Inflammatory macrophage treated with lipopolysaccharide for 1 hour (primary cell): ENCODE data around the gene PADI1.

Experiments
- DNase-seq, 2 donors: peaks; one replicate each; pipeline ENCODE4 v3.0.0-alpha.2; 2020 to 2022

Gene PADI1, protein sequence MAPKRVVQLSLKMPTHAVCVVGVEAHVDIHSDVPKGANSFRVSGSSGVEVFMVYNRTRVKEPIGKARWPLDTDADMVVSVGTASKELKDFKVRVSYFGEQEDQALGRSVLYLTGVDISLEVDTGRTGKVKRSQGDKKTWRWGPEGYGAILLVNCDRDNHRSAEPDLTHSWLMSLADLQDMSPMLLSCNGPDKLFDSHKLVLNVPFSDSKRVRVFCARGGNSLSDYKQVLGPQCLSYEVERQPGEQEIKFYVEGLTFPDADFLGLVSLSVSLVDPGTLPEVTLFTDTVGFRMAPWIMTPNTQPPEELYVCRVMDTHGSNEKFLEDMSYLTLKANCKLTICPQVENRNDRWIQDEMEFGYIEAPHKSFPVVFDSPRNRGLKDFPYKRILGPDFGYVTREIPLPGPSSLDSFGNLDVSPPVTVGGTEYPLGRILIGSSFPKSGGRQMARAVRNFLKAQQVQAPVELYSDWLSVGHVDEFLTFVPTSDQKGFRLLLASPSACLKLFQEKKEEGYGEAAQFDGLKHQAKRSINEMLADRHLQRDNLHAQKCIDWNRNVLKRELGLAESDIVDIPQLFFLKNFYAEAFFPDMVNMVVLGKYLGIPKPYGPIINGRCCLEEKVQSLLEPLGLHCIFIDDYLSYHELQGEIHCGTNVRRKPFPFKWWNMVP

DNA sequence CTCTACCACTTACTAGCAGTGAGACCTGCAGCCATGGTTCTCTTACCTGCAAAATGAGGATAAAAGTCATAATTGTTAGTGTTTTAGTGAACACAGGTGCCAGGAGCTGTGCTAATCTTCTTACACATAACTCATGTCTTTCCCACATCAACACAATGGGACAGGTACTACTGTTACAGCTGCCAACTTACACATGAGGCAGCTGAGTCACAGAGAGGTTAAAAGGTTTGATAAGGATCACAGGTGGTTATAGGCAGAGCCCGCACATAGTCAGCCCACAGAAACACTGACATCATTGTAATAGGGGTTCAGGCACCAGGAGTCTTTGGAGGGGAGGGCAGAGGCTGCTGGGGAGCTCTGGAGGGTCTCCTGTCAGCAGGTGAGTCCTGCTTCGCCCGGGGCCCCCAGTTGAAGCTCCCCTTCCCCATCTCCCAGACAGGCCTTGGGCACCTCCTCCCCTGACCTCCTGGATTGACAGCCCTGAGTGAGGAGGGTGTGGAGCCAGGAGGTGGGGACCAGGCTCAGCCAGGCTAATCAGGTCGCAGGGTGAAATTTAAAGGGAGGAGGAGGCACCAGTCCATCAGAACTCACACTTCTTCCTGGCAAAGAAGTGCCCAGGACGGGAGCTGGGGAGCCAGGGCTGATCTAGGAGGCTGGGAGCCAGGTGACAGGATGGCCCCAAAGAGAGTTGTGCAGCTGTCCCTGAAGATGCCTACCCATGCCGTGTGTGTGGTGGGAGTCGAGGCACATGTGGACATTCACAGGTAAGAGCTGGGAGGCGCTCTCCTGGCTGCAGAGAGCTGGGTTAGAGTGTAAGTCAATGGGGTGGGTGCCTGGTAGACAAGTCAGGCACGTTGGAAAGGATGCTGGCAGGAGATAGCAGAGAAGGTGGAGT, at the start of gene PADI1:
TSS of gene PADI1 (plus strand) at position 583 of the 895 bp plus-strand sequence. CDS start at position 673, 90 bp downstream.
- DNase-seq: no peak

DNA sequence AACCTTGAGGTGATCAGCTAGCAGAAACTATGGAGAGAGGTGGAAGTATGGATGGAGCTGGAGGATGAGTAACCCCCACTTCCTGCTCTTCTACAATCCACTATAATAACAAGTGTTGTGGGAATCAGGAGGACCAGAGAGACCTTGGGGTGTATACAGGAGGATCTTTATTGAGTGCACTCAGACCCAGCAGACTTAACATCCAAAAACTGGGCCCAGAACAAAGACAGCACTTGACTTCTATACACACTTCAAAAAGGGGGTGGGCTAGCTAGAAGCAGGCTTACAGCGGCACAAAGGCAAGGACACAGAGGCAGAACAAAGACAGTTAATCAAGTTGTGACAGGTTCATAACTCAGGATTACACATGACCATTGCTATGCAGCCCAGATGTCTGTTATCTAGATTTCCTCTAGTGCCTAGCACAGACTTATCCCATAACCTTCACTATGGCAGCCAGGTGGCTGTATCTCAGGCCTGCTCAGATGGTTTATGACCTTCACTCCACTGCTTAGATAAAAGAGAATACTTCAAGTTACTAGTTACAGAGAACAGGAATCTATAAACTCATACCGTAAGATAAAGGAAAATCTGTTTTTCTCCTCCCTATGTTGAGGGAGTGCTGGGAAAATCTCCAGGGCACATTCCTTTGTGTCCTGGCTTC, 49.5 kb upstream of the PADI1 start:
- DNase-seq: no peak

DNA sequence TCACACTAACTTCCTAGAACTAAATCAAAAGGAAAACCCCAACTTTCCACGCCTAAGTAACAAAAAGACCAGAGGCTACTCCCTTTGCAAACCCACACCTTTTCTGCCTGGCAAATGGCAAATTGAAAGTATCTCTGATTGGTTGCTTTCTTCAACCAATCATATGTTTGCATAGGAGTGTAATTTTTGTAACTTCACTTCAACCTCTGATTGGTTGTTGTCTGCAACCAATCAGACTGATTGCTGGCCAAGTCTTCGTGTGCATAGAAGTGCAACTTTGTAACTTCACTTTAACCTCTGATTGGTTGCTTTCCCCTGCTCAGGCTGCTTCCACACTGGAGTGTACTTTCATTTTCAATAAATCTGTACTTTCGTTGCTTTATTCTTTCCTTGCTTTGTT, 48.8 kb upstream of the PADI1 start:
- DNase-seq: no peak

DNA sequence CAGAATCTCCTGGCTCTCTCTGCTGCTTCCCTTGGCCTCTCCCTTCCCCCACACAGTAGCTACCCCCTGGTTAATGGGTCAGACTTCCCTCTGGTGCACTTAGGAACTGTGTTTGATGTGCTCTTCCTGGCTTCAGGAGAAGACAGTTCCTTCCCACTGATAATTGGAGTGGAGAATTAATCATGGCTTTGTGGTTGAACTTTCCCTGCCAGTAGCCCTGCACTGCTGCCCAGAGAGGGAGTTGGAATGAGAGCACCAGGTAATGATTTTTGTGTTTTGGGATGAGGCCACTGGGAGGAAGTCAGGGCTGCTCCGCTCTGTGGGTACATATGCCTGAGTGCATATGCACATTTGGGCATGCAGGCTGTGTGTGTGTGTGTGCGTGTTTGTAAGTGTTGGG, 46.0 kb upstream of the PADI1 start:
- no peak for DNase-seq

DNA sequence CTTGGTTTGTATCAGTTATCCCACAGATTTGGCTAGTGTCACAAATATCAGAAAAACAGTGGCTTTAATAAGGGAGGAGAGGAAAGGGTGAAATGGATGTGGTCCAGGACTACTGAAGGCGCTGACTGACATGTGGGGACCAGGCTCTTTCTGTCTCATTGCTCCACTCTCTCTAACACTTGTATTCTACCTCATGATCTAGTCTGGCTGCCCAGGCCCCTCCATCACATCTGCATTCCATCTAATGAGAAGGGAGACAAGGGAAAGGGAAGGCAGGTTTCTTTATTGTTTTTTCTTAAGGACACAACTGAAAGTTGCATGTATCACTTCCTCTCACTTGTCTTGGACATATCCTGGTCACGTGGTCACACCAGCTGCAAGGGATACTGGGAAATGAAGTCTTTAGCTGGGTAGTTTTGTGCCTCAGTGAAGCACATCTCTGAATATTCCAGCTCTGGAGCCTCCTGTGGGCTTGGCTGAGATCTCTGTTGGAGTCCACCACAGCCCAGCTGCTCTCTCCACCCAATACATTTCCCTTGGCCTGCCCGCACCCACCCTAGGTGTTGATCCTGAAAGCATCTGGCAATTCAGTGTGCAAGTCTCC, 43.7 kb upstream of the PADI1 start:
- peak; percentile 41 to 42 for DNase-seq

DNA sequence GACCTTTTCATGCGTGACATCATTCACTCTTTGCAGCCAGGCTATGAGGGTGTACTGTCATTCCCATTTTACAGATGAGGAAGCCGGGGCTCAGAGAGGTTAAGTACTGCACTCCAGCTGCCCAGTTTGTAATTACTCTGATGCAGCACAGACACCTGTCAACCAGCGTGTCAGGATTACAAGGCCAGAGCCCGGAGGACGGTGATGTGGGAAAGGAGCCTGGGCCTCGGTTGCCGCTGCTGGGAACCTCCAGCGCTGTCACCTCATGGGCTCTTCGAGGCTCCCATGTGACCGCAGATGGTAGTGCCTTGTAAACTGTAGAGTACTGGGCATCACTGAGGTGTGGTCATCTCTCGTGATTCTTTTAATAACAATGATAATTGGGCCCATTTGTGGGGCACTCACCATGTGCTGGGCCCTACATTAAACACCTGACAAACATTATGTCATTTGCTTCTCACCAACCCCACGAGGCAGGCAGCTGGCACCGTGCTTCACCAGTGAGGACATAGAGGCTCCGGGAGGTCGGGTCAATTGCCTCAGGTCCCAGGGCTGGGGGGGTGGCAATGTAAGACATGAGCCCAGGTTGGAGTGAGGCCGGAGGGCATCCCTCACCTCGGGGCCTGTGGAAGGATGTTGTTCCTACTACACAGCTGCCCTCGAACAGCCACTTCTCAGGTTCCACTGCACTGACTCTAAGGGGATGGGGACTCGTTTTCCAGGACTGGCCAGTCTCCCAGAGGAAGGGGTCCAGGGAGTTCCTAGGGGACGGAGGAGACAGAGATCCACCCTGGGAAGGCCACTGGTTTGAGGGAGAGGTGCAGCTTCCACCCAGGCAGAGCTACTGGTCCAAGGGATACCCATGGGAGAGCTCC, 42.8 kb upstream of the PADI1 start:
- DNase-seq: no peak

DNA sequence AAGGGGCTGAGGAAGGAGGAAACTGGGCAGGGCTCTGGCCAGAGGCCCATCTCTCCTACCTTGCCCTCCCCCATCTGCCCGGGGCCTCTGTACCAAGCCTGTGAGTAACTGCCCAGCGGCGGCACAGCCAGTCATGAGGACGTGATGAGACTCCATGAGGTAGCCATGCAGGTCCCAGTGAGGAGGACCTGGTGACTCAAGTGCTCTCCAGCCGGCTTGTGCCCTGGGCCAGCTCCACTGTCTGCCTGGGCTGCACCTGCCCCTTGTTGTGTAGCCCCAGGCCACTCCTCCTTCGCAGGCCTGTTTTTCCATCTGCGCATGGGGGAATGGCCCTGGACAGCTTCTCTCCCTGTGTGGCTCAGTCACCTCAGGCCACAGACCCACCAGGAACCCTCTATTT, 42.0 kb upstream of the PADI1 start:
- DNase-seq: no peak

DNA sequence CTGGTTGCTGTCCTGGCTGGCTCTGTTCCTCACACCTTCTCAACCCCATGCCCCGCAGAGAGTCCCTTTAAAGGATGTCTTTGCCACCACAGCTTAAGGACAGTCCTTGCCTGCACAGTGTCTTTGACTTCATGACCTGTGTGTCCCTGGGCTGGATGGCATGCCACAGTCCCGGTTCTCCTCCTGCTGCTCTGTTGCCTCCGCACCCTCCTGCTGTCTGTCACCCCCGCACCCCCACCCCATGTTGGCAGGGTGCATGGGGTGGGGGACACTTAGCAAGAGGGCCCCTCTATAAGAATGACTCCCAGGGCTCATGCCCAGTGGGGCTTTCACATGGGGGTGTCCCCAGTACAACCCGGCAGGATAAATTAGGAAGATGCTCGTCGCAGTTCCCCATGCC, 41.6 kb upstream of the PADI1 start:
- no peak for DNase-seq

DNA sequence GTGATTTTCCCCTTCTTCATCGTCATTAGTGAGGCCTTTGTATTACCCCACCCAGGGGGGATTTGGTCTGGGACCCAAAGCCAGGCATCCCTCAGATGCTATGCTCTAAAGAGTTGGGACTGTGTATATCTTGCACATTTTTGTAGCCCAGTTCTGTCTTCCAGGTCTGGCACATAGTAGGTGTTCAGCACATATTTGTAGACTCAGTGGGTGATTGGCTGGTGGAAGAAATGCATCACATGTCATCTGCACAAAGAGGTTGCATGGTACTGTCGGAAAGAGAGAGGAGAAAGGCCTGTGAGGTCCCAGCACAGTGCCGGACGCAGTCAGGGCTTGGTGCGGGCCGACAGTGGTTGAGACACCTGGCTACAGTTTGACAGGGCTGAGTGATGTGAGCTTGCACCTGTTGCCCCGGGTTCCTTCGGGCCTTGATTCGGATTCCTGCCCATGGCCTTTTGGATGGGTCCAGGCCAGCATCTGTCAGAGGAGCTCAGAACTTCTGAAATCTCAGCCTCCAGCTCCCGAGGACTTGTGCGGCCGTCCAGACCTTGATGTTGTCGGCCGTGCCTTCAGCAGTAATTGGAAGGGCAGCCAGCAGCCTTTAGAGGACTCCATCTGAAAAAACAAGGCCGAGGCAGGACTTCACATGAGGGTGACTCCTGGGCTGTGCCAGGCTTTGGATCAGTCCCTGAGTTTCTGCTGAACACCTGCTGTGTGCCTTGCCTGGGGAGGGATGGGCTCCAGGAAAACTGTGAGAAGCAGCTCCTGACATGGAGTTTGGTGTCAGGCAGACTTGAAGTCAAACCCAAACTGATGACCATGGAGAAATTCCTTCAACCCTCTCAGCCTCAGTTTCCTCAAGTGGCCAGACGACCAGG, 40.9 kb upstream of the PADI1 start:
- no peak for DNase-seq

DNA sequence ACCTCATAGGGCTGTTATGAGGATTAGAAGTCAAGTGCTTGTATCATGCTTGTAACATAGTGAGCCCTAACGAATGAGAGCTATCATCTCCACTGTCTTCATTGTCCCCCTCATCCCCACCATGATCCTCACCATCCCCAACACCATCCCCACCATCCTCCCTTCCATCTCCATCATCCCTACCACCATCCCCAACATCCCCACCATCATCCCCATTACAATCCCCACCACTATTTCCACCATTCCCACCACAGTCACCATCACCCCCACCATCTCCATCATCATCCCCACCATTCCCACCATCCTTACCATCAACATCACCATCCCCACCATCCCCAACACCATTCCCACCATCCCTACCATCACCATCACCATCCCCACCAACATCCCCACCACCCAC, 39.1 kb upstream of the PADI1 start:
- no peak for DNase-seq

DNA sequence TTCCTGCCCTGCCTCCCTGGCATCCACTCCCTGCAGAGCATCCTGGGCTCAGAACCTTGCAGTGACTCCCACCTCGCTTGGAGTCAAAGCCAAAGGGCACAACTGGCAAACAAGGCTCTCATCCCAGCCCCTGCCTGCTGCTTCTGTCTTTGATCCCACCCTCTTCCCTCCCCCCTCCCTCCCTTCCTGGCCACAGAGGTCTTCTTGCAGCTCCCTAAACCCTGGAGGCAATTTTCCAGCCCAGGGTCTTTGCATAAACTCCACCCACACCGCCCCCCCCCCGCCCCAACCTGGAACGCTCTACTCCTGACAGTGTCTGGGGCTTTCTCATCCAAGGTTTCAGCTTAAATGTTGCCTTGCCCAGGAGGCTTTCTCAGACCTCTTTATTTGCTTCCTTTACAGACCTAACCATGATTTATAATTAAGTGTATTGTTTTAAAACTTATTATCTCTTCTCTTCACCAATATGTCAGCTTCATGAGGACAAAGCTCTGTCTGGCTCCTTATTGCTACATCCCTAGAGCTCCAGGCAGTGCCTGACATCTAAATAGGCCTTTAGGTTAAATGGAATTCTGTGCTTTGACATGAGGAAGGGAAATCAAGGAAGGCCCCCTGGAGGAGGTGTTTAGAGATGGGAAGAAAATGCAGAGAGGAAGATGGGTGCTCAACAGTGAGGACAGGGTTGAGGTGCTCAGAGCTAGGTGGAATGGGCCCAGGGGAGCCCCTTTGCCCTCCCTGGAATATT, 37.7 kb upstream of the PADI1 start:
- DNase-seq: no peak

DNA sequence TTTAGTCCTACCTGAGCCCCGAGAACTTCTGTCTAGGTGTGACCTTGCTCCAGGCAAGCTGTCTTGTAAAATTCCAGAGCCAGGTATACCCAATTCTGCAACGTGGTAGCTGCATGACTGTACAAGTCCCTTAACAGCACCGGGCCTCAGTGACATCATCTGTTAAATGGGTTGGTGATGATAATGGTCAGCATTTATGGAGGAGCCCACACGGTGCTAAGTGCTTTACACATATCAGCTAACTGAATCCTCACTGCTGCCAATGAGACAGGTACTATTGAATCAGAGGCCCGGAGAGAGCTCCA, 37.2 kb upstream of the PADI1 start:
- no peak for DNase-seq

DNA sequence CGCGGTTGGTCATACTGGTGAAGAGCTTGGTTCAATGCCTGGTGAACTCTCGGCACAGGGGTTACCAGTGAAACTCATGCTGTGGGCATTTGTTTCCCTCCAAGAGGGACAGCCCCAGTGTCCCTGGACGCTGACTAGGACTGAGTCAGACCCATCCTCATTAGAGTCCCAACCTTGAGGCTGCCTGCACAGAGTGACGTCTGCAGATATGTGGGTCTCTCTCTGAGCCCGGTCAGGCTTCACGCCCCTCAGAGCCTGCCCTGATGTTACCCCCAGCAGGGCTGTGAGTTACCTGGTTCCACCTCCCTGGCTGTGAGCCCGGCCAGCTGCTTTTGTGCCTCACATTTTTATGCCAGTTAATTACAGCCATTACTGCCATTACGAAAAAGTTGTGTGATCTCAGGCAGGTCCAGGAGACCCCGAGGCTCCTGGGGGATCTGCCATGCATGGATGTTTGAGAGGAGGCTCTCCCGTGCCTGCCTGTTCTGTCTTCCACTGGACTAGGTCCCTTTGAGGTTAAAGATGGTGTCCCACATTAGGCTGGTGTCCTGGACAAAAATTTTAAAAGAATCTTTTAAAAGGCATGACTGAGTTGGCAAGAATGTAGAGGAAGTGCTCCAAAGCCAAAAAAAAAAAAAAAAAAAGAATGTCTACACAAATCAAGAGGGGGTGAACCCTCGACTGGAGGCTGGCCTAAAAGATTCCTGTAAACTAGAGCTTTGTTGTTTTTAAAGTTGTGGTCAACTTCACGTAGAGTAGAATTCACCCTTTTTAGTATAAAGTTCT, 36.6 kb upstream of the PADI1 start:
- no peak for DNase-seq

DNA sequence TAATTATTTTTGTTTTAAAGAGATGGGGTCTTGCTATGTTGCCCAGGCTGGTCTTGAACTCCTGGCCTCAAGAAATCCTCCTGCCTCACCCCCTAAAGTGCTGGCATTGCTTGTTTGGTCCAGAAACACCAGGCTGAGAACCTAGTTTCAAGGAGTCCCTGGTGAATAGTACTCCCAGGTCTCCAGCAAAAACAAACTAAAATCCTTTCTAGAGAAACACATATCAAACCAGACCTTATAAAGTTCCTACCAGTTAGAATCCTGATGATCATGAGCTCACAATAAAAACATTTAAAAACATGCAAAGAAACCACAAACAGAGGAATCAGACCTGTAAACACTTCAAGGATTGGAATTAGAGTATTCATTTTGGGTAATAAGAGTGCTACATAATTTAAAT, 34.4 kb upstream of the PADI1 start:
- no peak for DNase-seq

DNA sequence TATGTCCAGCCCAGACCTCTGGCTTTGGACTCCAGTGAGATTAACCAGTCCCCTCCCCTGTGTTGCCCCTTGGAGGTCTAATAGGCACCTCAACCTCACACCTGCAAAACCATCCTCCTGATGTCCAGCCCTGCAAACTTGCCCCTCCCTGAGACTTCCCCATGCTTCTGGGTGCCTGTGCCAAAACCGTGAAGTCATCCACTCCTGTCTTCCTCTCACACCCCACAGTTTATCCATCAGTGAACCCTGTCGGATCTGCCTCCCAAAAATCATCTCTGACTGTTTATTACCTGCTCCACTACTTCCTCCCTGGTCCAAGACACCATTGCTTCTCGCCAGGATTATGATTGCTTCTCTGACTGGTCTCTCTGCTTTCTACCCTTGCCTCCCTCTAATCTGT, 31.7 kb upstream of the PADI1 start:
- no peak for DNase-seq

DNA sequence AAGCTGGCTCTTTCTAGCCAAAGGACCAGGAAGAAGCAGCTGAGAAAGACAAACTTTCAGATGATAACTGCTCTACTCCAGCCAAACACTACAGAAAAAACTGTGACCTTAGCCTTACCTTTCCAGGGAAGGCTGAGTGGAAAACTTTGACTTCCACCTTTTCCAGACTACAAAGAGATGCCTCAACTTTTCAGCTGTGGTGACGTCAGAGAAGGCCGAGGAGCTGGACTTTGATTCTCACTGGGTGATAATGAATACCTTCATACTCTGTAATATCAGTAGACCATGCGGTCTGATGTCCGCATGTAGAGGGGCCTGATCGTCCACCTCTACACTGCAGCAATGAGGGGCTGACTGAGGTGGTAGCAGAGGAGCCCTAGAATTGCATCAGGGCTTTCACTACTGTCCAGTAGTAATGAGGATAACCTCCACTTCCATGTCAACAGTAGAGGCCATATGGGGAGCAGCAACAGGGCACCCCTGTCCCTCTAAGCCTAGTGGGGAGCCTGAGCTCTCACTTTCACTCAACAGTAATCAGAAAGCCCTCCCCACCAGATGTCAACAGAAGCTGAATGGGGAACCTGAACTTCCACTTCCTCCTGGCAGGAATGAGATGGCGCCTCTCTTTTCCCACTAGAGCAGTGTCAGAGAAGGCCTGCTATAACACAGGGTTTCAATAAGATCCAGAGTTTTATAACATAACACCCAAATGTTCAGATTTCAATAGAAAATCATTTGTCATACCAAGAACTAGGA, 28.4 kb upstream of the PADI1 start:
- peak; percentile 21 to 49 for DNase-seq

DNA sequence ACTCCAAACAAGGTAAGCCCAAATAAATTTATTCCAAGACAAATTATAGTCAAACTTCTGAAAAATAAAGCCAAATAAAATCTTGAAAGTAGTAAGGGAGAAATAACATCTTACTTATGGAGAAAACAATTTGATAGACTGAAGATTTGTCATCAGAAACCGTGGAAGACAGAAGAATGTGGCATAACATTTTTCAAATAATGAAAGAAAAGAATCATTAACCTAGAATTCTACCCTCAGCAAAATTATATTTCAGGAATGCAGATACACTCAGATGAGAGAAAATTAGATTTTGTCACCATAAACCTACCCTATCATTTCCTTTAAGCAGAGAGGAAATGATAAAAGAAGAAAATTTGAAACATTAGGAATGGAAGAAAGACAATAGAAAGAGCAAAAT, 27.3 kb upstream of the PADI1 start:
- DNase-seq: no peak

DNA sequence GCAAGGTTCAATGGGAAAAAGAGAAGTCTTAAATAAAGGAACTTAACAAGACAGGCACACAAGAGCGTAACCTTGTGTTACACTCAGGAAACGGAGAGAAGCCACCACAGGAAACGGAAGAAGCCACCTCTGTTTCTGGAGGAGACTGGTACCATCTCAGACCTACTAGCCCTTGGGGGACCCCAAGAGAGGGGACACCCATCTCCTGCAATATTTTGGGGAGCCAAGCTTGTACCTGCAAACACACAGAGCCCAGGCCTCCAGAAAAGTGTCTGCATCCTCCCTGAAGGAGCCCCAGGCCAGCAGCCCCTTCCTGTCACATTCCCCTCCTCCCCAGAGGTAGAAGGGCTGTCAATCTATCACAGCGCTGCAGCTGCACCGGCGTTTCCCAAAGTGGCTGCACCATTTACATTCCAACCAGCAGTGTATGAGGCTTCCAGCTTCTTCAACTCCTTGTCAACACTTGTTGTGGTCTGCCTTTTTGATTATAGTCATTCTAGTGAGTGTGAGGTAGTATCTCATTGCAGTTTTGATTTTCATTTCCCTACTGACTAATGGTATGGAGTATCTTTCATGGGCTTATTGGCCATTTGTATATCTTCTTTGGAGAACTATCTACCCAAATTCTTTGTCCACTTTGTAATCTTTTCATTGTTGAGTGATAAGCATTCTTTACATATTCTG, 23.0 kb upstream of the PADI1 start:
- DNase-seq: peak in 1 of 2 donors; percentile 25
